HTERT RPE-1 (cell line): ENCODE data around the gene SETD4.
"Not testable (repeated sequence)": the region's sequence is repeated elsewhere in the genome, so short reads cannot be mapped to it uniquely, and the experiment has no call there.

Source experiments
- in situ Hi-C: fragments of 300-500 bp; cut with MboI; formaldehyde crosslinking; loops from 4 replicates; pipeline ENCODE4 v1.14.3; 2020; ENCODE audit warnings: low sequenced_read_pairs

SETD4 gene, protein sequence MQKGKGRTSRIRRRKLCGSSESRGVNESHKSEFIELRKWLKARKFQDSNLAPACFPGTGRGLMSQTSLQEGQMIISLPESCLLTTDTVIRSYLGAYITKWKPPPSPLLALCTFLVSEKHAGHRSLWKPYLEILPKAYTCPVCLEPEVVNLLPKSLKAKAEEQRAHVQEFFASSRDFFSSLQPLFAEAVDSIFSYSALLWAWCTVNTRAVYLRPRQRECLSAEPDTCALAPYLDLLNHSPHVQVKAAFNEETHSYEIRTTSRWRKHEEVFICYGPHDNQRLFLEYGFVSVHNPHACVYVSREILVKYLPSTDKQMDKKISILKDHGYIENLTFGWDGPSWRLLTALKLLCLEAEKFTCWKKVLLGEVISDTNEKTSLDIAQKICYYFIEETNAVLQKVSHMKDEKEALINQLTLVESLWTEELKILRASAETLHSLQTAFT

DNA sequence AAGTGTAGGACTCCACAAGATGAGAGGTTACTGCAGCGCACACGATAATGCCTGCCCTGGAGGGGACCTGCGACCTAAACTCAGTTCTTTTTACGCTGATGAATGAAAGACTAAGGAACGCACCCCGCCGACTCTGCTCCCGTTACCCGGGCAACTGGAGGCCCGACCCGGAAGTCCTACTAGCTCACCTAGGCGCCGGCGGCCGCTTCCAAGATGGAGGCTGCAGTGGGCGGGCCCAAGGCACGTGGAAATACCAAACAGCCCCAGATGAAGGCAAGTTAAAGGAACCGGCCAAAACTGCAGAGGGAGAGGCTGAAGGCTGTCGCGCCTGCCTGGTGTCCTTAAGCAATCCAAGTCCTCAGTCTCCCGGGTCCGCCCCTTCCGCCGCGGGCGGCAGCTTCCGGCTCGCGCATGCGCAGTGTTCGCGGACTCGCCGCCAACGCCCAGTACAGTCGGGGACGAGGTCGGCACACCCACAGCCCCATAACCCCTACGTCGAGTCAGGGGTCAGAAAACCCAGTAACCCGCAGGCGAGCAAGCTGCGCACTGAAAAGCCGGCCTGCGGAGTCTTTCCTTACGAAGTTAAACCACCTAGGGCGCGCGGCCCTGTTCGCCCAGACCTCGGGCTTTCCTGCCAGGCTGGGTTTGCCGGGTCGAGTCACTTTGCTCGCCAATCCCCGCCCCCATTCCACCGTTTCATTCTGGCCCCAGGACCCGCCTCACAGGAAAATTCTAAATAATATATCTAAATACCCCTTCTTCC, at the start of gene SETD4:
Gene SETD4 (minus strand): TSS at position 368 of the 763 bp plus-strand sequence. CDS start 1,638 bp downstream, outside the sequence.
- in situ Hi-C loops: no loop called here

DNA sequence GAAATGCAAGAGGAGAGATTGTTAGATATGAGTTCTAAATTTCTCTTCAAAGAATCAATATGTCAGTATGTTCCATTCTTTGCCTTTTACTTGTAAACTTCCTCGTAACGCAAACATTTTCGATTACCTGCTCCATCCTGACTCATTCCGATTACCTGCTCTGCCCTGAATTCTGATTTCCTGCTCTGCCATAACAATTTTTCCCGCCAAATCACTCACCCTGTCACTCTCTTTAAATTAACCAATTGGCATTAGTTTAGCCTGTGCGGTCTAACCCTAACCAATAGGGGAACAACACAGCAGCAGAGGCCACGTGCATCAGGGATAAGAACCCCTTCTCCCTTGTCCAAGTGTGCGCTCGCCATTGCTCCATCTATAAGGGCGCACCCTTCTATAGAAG, 49.5 kb upstream of the SETD4 start:
- in situ Hi-C loops: no loop called here

DNA sequence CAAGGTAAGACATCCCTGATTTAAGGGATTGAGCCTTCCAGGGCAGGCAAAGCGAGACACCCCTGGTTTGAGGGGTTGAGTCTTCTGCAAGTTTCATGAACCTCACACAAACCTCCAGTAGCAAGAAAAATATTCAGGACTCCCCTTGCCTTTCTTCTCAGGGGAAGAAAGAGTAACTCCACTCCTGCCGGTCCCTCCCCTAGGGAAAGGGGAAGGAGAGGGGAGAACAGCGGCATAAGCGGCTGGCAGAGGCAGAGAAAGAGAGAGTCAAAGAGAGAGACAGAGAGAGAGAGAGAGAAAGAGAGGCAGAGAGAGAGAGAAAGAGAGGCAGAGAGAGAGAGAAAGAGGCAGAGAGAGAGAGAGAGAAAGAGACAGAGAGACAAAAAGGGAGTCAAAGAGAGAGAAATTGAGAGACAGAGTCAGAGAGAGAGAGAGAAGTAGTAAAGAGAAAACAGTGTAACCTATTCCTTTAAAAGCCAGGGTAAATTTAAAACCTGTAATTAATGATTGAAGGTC, 45.1 kb upstream of the SETD4 start:
- in situ Hi-C loops: no loop called here

DNA sequence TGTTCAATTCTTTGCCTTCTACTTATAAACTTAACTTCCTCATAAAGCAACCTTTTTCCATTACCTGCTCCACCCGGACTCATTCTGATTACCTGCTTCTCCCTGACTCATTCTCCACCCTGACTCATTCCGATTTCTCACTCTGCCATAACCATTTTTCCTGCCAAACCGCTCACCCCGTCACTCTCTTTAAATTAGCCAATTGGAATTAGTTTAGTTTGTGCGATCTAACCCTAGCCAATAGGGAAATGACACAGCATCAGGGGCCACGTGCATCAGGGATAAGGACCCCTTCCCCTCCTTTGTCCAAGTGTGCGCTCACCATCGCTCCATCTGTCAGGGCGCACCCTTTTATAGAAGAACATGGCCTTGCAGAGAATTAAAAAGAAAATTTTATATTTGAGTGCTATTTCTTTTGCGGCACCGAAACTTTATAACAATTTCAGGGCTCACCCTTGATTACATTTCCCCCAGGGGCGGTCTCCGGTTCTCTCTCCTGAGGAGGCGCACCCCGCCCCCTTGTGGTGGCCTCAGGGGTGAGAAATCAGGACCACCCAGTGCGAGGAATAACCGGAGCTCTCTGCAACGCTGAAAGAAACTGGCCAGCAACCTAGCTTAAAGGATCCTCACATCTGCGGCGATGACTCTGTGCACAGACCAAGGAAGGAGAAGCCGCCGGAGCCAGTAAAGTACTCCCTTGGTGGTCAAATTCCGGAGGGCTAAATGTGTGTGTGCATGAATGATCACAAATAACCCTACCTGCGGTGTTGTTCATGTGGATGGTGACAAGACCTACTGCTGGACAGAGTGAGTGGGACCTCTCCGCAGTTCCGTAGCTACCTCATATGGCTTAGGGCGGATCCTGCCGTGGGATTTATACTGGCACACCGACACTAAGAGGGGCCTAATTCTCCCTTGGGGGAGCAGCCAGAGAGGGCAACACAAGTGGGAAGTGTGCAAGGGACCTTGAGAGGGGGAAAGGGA, 44.3 kb upstream of the SETD4 start:
- in situ Hi-C loops: no loop called here

DNA sequence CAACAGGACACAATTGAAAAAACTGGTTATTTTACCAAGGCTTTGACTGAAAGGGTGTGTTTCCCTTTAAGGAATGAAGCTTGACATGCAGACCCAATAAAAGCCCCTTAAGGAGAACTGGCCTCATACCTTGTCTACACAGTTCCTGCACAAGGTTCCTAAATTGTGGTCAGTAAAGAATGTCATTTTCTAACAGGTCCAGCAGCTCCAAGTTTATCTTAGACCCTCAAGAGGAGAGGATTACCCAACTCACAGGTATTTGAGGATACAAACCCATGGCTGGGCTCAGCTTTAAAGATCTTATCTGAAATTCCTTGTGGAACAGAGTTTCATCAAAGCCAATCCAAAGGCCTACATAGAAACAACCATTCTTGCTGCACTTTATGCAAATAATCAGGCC, 43.1 kb upstream of the SETD4 start:
- in situ Hi-C loops: no loop called here

DNA sequence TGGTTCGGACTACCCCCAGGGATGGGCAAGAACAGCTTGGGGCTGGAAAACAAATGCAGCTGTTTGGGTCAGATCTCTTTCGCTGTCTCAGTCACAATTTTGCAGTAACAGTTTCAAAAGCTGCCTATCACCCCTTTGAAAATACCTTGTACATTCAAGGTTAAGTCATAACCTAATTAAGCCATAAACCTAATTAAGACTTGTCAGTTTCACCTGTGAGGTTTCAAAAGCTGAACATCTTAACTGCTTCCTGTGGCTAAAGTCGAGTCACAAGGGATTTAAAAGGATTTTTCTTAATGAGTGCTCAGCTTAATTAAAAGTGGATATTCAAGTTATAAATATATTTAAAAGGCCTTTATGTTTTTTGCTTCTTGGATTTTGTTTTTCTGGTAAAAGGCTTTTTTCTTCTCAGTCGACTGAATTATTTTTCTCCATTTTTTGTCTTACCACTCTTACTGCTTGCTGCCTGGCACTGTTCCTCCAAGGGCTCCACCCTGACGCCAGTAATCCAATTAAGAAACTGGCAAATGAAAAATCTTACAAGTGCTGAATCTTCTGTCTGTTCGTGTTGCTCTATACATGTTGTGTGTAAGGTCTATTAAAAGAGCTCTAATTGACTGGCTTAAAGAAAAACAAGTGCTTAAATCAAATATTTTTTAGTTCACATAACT, 40.8 kb upstream of the SETD4 start:
- in situ Hi-C loops: no loop called here

DNA sequence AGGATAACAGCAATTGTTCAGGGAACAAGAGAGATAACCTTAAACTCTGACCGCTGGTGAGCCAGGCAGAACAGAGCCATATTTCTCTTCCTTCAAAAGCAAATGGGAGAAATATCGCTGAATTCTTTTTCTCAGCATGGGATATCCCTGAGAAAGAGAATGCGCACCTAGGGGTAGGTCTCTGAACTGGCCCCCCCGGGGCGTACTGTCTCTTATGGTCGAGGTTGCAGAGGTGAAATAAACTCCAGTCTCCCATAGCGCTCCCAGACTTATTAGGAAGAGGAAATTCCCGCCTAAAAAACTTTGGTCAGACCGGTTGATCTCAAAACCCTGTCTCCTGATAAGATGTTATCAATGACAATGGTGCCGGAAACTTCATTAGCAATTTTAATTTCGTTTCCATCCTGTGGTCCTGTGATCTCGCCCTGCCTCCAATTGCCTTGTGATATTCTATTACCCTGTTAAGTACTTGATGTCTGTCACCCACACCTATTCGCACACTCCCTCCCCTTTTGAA, 39.4 kb upstream of the SETD4 start:
- in situ Hi-C loops: not testable (repeated sequence)

DNA sequence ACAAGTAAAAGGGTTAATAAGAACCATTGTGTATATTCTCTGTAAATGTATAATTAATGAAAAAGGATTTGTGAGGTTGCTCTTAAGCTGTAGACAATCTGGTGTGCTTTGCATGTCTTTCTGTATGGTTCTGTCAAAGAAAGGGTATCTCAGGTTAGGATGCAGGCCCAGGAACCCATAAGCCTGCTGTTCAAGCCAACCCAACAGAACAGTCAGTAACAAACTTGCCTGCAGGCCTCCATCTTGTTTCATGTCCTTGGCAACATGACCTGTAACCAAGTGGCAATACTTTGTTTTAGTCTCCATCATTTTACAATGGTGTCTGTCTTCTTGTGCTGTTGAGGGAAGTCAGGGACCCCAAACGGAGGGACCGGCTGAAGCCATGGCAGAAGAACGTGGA, 38.7 kb upstream of the SETD4 start:
- in situ Hi-C loops: no loop called here

DNA sequence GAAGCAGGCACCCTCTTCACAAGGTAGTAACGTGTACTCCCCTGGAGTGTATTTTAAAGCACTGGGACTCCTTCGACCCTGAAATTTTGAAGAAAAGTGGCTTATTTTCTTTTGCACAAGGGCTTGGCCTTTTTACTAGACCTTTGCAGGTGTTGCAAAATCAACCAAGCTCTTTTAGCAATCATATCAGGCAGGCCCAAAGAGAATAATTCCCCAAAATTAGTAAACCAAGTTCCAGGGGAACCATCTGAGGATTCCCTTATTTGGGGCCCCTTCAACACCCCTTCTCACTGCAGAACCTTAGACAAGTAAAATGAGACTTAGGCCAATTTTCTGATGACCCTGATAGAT, 37.8 kb upstream of the SETD4 start:
- in situ Hi-C loops: no loop called here

DNA sequence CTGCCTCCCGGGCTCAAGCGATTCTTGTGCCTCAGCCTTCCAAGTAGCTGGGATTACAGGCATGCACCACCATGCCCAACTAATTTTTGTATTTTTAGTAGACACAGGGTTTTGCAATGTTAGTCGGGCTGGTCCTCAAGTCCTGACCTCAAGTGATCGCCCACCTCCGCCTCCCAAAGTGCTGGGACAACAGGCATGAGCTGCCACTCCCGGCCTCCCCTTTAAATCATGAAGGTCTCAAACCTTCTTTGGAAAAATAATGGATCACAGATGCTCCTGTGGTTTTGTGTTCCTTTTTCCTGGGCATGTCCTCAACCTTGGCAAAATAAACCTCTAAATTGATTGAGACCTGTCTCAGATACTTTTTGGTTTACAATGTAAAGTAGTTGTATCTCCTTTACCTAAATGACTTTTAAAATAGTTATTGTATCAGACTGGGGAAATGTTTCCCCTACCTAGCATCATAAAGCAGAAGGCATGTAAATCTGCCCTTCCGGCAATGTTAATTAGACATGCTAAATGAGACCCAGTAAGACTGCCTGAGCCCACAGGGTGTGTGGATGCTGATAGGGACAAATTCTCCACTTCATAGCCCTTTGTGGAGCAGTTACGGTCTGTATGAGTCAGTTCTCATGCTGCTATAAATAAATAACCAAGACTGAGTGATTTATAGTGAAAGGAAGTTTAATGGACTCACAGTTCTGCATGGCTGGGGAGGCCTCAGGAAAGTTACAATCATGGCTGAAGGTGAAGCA, 37.3 kb upstream of the SETD4 start:
- in situ Hi-C loops: no loop called here

DNA sequence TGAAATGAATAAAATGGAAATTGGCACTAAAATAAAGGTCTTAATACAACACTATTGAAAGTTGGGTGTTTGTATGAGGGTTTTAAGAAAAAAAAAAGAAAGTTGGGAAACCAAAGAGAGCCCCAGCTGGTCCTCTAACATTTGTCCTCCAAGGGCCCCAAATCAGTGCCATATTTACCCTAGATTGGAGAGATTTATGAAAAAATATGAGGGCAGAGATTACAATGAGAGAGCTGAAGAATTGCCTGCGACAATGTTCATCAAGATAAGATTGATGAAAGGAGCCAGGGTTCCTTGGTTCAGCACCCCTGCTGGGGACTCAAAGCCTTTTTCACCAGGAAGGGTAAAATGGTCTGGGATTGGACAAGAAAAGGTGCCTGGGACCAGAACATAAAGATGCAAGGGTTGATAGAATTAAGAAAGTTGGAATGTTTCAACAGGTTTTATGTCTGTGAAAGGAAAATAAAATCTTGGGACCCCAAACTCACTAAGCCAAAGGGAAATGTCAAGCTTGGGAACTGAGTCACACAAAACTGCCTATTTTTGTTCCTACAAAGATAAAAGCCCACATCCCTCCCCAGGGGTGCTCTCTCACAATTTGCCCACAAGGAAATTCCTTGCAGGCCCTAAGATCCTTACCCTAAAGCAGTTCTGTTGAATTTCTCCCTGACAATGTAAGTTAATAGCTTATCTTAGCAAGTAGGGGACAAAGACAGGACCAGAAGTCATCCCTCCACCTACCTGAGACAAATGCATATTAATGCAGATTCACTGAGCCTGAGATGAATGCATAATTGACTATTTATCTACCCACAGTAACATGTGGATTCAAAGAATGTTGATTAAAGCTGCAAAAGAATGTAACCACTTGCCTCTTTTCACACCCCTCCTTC, 36.3 kb upstream of the SETD4 start:
- in situ Hi-C loops: no loop called here

DNA sequence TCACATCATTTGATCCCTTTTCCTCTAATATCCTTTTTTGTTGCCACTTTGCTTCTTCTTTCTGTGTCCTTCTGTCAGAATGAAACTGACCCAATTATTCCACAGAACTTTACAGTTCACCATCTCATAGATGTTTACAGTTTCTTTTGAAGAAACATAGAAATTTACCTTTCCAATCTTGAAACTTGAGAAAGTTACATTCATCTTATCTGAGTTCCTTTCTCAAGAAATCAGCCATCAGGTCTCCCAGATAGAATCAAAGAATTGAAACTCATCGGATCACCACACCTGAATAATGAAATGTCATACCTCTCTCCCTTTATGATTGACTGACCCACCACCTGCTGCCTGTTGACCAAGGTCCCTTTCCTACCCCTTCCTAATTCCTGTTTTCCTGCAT, 33.2 kb upstream of the SETD4 start:
- in situ Hi-C loops: no loop called here

DNA sequence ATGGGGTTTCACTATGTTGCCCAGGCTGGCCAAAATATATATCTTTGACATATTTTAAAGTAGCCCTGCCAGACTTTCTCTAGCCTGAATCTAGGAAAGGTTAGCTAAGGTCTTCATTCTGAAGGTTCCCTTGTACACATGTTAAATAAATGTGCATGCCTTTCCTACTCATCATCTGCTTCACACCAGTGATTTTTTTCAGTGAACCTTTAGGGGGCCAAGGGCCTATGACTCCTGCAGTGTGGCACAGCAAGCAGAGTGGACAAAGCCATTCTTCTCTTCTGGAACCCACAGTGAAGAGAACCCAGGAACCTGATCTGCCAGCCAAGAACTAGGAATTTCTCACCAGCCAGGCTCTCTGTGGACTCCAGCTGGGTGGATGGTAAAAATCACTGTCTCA, 32.4 kb upstream of the SETD4 start:
- in situ Hi-C loops: no loop called here

DNA sequence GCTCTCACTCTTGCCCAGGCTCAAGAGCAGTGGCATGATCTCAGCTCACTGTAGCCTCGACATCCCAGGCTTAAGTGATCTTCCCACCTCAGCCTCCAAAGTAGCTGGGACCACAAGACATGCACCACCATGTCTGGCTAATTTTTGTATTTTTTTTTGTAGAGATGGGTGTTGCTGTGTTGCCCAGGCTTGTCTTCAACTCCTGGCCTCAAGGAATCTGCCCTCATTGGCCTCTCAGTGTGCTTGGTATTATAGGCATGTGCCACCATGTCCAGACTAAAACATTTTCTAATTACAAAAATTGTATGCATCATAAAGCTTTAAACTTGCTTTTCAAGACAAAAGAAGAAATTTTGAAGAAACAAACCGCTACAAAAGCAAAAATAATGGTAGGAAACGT, 29.6 kb upstream of the SETD4 start:
- in situ Hi-C loops: no loop called here

DNA sequence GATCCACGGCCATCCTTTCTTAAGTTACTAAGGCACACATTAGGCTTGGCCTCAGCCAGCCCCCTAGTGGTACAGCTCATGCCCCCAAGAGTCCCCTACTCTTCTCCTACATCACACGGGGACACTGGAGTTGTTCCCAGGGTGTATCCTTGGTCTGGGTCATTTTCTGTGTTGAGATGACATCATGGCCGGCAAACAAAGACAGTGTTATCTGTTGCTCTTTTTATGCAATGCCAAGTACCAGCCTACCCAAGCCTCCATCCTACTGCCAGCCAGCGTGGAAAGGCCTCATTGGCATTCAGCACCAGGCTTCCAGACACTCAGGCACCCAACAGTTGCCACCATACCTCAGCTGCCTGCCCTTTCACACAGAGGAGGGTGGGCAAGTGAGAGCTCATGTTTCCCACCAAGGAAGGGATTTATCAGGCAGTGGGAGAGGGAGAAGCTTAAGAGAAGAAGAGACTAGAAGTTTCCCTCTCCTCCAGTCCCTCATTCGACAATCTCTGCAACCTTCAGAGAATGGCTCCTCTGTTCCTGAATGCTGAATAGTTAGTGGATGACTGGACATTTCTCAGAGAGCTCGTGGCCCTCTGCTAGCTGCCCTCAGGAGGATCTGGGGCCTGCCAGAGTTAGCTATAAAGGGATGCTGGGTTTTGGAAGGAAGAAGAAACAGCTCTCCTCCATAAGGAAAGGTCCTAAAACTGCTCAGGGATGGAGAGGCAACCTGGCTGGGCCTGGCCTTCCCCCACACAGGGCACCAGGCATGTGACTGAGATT, 27.2 kb upstream of the SETD4 start:
- in situ Hi-C loops: no loop called here

DNA sequence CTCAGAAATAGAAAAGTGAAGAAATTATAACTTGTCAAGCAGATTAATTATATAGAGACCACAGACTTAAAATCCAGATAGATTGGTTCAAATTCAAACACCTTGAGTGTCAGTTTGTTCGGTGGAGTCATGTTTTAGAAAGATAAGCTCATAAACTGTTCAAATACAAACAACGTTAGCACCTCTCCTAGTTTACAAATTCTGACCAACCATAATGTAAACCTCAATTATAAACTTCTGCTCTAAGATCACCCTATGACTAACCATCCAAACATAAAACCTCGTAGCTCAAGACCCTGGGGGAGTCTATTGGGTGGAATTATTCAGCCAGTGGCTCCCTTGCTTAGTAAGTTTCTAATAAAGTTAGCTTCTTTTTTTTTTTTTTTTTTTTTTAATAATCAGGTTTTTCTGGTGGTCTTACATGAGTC, 21.9 kb upstream of the SETD4 start:
- in situ Hi-C loops: no loop called here

DNA sequence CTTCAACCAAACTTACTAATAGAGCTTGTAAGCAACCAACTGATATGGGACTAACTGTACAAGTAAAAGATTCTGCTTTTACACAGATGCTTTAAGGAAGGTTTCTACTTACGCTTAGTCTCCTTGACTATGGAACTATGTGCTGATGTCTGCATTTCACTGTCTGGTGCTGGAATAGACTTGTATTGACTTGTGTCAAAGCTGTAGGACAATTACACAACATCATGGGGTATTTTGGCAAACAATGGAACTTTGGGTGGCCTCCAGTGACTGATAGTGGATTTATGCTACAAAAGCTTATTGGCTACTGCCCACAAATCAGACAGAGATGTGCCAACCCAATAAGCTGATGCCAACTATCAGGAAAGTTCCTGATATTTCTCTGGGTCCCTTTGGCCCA, 20.1 kb upstream of the SETD4 start:
- in situ Hi-C loops: no loop called here

DNA sequence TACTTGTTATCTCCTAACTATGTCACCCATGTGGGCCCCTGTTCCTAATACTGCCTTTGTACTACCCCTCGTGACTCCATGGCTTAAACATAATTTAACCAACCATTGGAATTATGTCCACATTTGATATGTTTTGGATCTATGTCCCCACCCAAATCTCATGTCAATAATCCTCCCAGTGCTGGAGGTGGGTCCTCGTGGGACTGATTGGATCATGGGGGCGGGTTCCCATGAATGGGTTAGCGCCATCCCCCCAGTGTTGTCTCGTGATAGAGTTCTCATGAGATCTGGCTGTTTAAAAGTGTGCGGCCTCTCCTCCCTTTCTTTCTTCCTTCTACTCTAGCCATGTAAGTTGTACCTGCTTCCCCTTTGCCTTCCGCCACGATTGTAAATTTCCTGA, 19.3 kb upstream of the SETD4 start:
- in situ Hi-C loops: no loop called here
